Activated naive CD4-positive, alpha-beta T cell treated with anti-CD3 and anti-CD28 coated beads, Interleukin-2, amount 10 ng/mL, durations not matched to agents 7 days and 5 days (primary cell): ENCODE results near the gene IL1R2.
A peak's percentile ranks its signal among the peaks of the same experiment; 100 is the strongest.
"Not testable (repeated sequence)": the region's sequence is repeated elsewhere in the genome, so short reads cannot be mapped to it uniquely, and the experiment has no call there.

Experiments used
- CTCF ChIA-PET: fragments of 350-600 bp; sonication (Branson Sonifier 250); formaldehyde crosslinking; loops from one replicate; lab custom pipeline; 2021; ENCODE audit warnings: antibody characterized with exemption; lab: Charles Lee
- DNase-seq: peaks from one replicate; pipeline ENCODE4 v3.0.0-alpha.2; 2020
- H3K27ac Mint-ChIP-seq: one replicate; pipeline ENCODE4 v1.8.0; 2021; ENCODE audit warnings: mild to moderate bottlenecking, moderate library complexity, mixed read lengths
- H3K27me3 Mint-ChIP-seq: one replicate; pipeline ENCODE4 v1.8.0; 2021; ENCODE audit warnings: mild to moderate bottlenecking, mixed read lengths
- H3K36me3 Mint-ChIP-seq: one replicate; pipeline ENCODE4 v1.8.0; 2021; ENCODE audit warnings: mixed read lengths
- H3K4me1 Mint-ChIP-seq: one replicate; pipeline ENCODE4 v1.8.0; 2021; ENCODE audit warnings: mixed read lengths
- H3K4me3 Mint-ChIP-seq: one replicate; pipeline ENCODE4 v1.8.0; 2021; ENCODE audit warnings: mild to moderate bottlenecking, moderate library complexity, mixed read lengths
- H3K9me3 Mint-ChIP-seq: one replicate; pipeline ENCODE4 v1.8.0; 2021; ENCODE audit warnings: mixed read lengths

The IL1R2 gene

DNA sequence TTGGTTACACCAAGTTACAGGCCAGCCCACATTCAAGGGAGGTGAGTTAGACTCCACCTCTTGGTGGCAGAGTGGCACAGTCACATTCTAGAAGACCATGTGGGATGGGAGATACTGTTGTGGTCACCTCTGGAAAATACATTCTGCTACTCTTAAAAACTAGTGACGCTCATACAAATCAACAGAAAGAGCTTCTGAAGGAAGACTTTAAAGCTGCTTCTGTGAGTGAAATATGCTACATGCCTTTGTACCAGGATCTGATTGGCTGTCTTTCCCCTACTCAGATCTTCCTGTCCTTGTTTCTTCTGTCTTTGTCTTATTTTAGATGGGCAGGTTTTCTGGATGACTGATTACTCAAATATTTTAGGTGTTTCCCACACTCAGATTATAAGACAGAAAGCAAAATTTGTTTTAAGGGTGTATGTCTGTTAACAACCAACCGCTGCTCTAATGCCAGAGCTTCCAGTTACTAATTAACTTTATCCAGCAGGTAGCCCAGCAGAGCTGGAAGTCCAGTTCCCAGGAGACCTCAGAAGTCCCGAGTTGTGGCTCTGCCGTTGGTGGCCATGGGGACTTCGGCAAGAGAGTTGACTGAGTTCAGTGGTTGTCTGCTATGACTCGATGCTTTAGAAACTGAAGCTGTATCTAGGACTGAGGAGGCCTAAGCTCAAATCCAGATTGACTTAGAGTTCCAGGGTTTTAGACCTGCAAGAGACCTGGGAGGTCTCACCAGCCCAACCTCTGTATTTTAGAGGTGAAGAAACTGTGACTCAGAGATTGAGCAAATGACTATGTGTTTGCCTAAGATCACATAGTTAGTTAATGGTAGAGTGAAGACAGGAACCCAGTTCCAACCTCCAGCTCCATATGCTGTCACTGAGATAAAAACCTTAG, 7.4 kb downstream of the IL1R2 start:
- no peak overlapping the region for H3K4me3 Mint-ChIP-seq
- H3K9me3 Mint-ChIP-seq = no peaks in the 10 kb centered on the region
- H3K4me1 Mint-ChIP-seq = peaks cover 12% of the 10 kb centered on the region
- no peaks in the 10 kb centered on the region for H3K27me3 Mint-ChIP-seq
- H3K36me3 Mint-ChIP-seq = no peaks in the 10 kb centered on the region
- DNase-seq = no peak
- no peak overlapping the region for H3K27ac Mint-ChIP-seq
- CTCF ChIA-PET = interaction anchor here (0.6 to 2.1 kb wide), 7 partner anchors 21 to 1026 kb away, joined by 3 to 13 read pairs (median 4); no protein-coding TSS in a partner anchor

GRCh38 chr2:102000012-102000411, 8.3 kb downstream of the IL1R2 start:
- Mint-ChIP-seq H3K27ac (no peak overlapping the region), H3K4me1 (peaks cover 12% of the 10 kb centered on the region), H3K9me3 (no peaks in the 10 kb centered on the region), H3K36me3 (no peaks in the 10 kb centered on the region), H3K4me3 (no peak overlapping the region), H3K27me3 (no peaks in the 10 kb centered on the region)
- DNase-seq = no peak
- CTCF ChIA-PET = interaction anchor here (0.9 to 2.1 kb wide), 6 partner anchors 20 to 658 kb away, joined by 3 to 13 read pairs (median 4); no protein-coding TSS in a partner anchor

DNA sequence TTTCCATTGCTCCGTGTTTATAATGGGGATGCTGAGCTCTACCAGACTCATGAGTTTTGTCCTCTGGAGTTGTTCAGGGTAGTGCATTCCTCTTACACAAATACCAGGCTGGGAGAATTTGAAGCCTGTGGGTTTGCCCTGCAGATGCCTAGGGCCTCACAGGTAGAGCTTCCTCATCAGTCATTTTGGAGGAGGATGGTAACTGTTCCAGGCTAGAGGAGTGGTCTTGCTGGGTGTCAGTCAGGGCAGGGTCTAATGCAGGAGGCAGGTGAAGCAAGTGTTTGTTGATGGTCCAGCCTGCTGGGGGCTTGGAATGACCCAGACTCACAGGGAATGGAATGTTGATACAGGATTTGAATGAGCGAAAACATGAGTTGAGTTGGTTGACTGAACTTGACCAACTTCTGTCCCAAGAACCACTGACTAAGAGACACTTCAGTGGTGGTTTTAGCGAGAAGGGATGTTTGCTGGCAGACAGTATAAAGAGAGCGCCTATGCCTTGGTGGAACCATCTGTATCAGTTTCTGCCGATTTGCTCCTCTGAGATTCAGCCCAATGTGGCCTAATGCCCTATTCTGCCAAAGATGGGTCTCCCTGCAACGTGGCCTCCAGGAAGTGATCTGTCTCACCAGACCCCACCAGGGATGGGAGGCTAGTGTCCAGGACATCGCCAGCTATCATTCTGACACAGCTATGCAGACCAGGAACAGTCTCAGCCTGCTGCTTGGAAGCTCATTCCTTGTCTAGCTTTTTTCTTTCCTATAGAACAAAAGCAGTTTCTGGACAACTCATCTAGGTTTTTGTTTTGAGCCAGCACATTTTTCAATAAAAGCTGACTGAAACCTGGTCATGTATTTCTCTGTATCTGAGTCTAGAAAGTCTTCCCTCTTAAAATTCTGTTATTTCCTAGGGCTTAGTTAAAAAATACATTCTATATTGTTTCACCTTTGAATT, 9.3 kb downstream of the IL1R2 start:
- Mint-ChIP-seq H3K36me3 (no peaks in the 10 kb centered on the region), H3K27me3 (no peaks in the 10 kb centered on the region), H3K9me3 (no peaks in the 10 kb centered on the region), H3K4me3 (no peak overlapping the region), H3K4me1 (peaks cover 13% of the 10 kb centered on the region), H3K27ac (no peak overlapping the region)
- DNase-seq = no peak
- CTCF ChIA-PET = interaction anchor here (0.5 to 2.1 kb wide), 8 partner anchors 19 to 374 kb away, joined by 3 to 13 read pairs (median 4); no protein-coding TSS in a partner anchor

DNA sequence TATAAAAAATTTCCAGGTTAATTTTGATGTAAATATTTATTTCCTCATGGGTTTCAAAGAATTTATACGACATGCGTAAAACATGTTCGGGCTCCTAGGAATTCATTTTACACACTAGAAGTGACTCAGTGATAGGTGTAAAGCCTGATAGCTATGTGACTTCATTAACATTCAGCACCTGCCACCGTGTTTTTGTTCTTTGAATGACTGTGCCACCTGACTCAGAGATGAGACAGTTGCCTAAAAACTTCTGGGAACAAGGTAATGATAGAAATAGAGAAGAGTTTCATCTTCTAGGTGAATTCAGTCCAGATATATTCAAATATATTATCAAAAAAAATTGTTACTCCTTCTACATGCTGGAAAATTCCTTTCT, 10.0 kb downstream of the IL1R2 start:
- CTCF ChIA-PET = interaction anchor here (0.7 to 1.2 kb wide), 3 partner anchors 19 to 300 kb away, joined by 3 read pairs; no protein-coding TSS in a partner anchor
- Mint-ChIP-seq H3K4me3 (no peak overlapping the region), H3K9me3 (no peaks in the 10 kb centered on the region), H3K27ac (no peak overlapping the region), H3K4me1 (peaks cover 15% of the 10 kb centered on the region), H3K36me3 (no peaks in the 10 kb centered on the region), H3K27me3 (peaks cover 6% of the 10 kb centered on the region)
- no peak for DNase-seq

DNA sequence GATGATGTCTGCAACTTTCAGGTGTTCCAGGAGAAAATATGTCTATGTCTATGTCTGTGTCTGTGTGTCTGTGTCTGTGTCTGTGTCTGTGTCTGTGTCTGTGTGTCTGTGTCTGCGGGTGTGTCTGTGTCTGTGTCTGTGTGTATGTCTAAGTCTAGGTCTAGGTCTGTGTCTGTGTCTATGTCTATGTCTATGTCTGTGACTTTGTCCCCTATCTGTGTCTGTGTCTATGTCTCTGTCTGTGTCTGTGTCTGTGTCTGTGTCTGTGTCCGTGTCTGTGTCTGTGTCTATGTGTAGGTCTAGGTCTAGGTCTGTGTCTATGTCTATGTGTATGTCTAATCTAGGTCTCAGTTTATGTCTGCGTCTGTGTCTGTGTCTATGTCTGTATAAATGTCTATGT, 10.5 kb downstream of the IL1R2 start:
- H3K27me3 Mint-ChIP-seq = peaks cover 7% of the 10 kb centered on the region
- no peak overlapping the region for H3K27ac Mint-ChIP-seq
- H3K4me3 Mint-ChIP-seq = no peak overlapping the region
- DNase-seq = no peak
- H3K36me3 Mint-ChIP-seq = no peaks in the 10 kb centered on the region
- H3K9me3 Mint-ChIP-seq = no peaks in the 10 kb centered on the region
- CTCF ChIA-PET = interaction anchor here (0.7 kb wide), 1 partner anchor 18 kb away, joined by 3 read pairs; no protein-coding TSS in a partner anchor
- peaks cover 15% of the 10 kb centered on the region for H3K4me1 Mint-ChIP-seq

- H3K36me3 Mint-ChIP-seq, H3K27me3 Mint-ChIP-seq, DNase-seq, CTCF ChIA-PET, H3K4me3 Mint-ChIP-seq, H3K9me3 Mint-ChIP-seq, H3K27ac Mint-ChIP-seq: not testable (repeated sequence)
- H3K4me1 Mint-ChIP-seq = peaks cover 15% of the 10 kb centered on the region
These were observed 11.1 kb downstream of the IL1R2 start for GRCh38 chr2:102002909-102003308.

DNA sequence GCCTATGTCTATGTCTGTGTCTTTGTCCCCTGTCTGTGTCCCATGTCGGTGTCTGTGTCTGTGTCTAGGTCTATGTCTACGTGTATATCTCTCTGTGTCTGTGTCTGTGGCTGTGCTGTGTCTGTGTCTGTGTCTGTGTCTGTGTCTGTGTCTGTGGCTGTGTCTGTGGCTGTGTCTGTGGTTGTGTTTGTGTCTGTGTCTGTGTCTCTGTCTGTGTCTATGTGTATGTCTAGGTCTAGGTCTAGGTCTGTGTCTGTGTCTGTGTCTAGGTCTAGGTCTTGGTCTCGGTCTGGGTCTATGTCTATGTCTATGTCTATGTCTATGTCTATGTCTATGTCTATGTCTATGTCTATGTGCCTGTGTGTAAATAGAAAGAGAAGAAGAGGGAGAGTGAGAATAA, 11.9 kb downstream of the IL1R2 start:
- CTCF ChIA-PET = no interaction called here
- Mint-ChIP-seq H3K27me3 (peaks cover 7% of the 10 kb centered on the region), H3K27ac (no peak overlapping the region)

GRCh38 chr2:102004581-102004980, 12.8 kb downstream of the IL1R2 start:
- peaks cover 12% of the 10 kb centered on the region for H3K4me1 Mint-ChIP-seq
- CTCF ChIA-PET = interaction anchor here (0.7 to 4.5 kb wide), 7 partner anchors 10 to 632 kb away, joined by 3 to 52 read pairs (median 3); no protein-coding TSS in a partner anchor
- H3K27ac Mint-ChIP-seq = no peak overlapping the region
- no peak for DNase-seq
- no peaks in the 10 kb centered on the region for H3K9me3 Mint-ChIP-seq
- H3K36me3 Mint-ChIP-seq = no peaks in the 10 kb centered on the region
- no peak overlapping the region for H3K4me3 Mint-ChIP-seq
- peaks cover 7% of the 10 kb centered on the region for H3K27me3 Mint-ChIP-seq

More for the DNA sequence above, 11.9 kb downstream of the IL1R2 start:
- no peak for DNase-seq
- no peaks in the 10 kb centered on the region for H3K36me3 Mint-ChIP-seq
- H3K4me3 Mint-ChIP-seq = no peak overlapping the region
- peaks cover 15% of the 10 kb centered on the region for H3K4me1 Mint-ChIP-seq
- no peaks in the 10 kb centered on the region for H3K9me3 Mint-ChIP-seq

GRCh38 chr2:102005449-102005848, 13.7 kb downstream of the IL1R2 start:
- Mint-ChIP-seq H3K36me3 (no peaks in the 10 kb centered on the region), H3K9me3 (no peaks in the 10 kb centered on the region), H3K27ac (no peak overlapping the region), H3K4me3 (no peak overlapping the region), H3K4me1 (peaks cover 10% of the 10 kb centered on the region), H3K27me3 (peaks cover 7% of the 10 kb centered on the region)
- DNase-seq = no peak
- CTCF ChIA-PET = interaction anchor here (0.8 to 4.5 kb wide), 17 partner anchors 9 to 447 kb away, joined by 3 to 52 read pairs (median 4); no protein-coding TSS in a partner anchor

DNA sequence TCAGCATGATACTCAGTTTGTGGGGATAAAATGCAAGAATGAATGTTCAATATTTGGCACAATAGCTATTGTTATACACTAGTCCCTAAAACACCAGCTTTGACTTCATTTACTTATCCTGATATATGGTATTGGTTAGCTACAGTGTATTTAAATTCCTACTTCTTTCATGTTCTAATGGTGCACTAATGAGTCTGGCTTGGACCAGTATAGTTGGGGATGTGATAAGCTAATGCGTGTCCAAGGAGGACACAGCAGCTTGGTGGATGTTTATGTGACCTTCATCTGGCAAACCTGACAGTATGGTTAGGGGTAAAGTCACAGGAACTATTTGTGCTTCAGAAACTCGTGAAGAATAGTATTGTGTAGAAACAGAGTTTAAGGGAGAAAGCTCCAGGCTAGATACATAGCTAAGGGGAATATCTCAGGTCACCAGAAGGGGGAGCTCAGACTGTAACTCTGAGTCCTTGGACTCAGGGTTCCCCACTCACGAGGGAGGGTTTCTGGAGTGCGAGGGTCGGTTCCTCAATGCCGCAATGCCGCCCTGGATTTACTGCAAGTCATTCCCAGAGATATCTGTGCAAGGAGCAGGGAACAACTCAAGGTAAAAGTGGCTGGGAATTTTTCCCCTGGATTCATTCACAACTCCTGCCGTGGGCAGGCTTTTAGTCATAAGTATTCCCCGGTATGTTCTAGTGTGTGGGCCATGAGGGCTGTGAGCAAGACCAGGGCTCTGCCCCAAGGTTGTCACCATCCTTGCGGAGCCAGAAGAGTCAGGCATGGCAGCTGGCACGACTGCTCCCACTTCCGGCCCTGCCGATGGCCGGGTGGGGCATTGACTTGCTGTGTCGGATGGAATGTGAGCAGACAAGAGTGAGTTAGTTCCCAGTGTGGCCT, 14.5 kb downstream of the IL1R2 start:
- Mint-ChIP-seq H3K36me3 (no peaks in the 10 kb centered on the region), H3K9me3 (no peaks in the 10 kb centered on the region), H3K4me1 (peaks cover 5% of the 10 kb centered on the region), H3K4me3 (no peak overlapping the region), H3K27ac (no peak overlapping the region), H3K27me3 (peaks cover 7% of the 10 kb centered on the region)
- DNase-seq = peak; percentile 44
- CTCF ChIA-PET = interaction anchor here (0.6 to 4.5 kb wide), 34 partner anchors 8 to 762 kb away, joined by 3 to 52 read pairs (median 4); no protein-coding TSS in a partner anchor

DNA sequence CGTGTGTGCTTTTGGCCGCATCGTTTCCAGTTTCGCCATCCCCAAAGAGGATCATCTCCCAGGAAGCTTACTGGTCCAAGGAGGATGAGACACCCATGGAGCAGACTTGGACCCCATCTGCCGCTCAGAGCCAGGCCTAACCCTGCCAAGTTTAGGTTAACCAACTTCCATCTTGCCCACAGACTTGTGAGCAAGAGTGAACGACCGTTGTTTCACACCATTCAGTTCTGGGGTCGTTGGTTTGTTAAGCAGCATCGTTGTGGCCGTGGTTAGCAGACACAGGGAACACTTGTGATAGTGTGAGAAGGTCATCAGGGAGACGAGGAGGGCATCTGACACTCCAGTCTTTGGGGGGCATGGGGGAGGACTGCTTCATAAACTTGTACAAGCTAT, 15.1 kb downstream of the IL1R2 start:
- CTCF ChIA-PET = interaction anchor here (0.8 to 4.5 kb wide), 14 partner anchors 10 to 762 kb away, joined by 3 to 52 read pairs (median 4); no protein-coding TSS in a partner anchor
- Mint-ChIP-seq H3K27me3 (peaks cover 7% of the 10 kb centered on the region), H3K36me3 (no peaks in the 10 kb centered on the region), H3K27ac (no peak overlapping the region), H3K4me3 (no peak overlapping the region), H3K4me1 (peaks cover 3% of the 10 kb centered on the region), H3K9me3 (peaks cover 2% of the 10 kb centered on the region)
- DNase-seq = no peak

DNA sequence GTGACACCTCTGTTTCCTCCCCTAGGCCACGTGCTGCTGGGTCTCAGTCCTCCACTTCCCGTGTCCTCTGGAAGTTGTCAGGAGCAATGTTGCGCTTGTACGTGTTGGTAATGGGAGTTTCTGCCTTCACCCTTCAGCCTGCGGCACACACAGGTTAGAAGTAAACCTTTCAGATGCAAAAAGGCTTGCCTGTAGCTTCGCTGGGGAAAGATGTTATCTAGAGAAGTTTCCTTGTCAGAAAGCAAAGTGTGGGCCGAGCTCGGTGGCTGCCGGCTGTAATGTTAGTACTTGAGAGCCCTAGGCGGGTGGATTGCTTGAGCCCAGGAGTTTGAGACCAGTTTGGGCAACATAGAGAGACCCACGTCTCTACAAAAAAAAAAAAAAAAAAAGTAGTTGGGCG, 16.7 kb downstream of the IL1R2 start:
- Mint-ChIP-seq H3K9me3 (peaks cover 5% of the 10 kb centered on the region), H3K36me3 (no peaks in the 10 kb centered on the region), H3K4me3 (no peak overlapping the region), H3K4me1 (peaks cover 3% of the 10 kb centered on the region), H3K27me3 (peaks cover 7% of the 10 kb centered on the region), H3K27ac (no peak overlapping the region)
- DNase-seq = no peak
- CTCF ChIA-PET = interaction anchor here (0.7 to 4.5 kb wide), 5 partner anchors 12 to 232 kb away, joined by 3 to 52 read pairs (median 3); no protein-coding TSS in a partner anchor

DNA sequence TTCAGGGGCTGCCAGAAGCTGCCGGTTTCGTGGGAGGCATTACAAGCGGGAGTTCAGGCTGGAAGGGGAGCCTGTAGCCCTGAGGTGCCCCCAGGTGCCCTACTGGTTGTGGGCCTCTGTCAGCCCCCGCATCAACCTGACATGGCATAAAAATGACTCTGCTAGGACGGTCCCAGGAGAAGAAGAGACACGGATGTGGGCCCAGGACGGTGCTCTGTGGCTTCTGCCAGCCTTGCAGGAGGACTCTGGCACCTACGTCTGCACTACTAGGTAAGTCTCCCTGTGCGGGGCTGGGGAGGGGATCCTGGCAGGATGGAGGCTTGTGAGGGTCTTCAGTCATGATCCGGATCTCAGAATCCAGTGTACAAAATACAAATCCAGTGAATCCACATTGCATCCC, 17.8 kb downstream of the IL1R2 start:
- peaks cover 7% of the 10 kb centered on the region for H3K27me3 Mint-ChIP-seq
- no peak overlapping the region for H3K27ac Mint-ChIP-seq
- H3K4me1 Mint-ChIP-seq = peaks cover 3% of the 10 kb centered on the region
- CTCF ChIA-PET = no interaction called here
- no peak overlapping the region for H3K4me3 Mint-ChIP-seq
- H3K36me3 Mint-ChIP-seq = no peaks in the 10 kb centered on the region
- DNase-seq = no peak
- H3K9me3 Mint-ChIP-seq = peaks cover 10% of the 10 kb centered on the region
